ENCODE results near the gene CFAP43. TPM values are rescaled to one million over a fixed set of nuclear protein-coding genes. Genes with fewer than 3 reads are reported as not detected.

Gene CFAP43
- total RNA-seq, 1 donor from 2014 or later = 0.25 TPM

- DNase-seq (ENCODE audit: extremely low spot score in 2 of 2) = no peak
- H3K4me1 ChIP-seq = no peaks in the 10 kb centered on the region
- TF ChIP-seq POLR2AphosphoS5 (IDR thresholded peaks at IDR 0.05; ENCODE audit: insufficient read depth in 1 of 2, low read depth in 1 of 2) = no peak
- TF ChIP-seq, protein P1, sequence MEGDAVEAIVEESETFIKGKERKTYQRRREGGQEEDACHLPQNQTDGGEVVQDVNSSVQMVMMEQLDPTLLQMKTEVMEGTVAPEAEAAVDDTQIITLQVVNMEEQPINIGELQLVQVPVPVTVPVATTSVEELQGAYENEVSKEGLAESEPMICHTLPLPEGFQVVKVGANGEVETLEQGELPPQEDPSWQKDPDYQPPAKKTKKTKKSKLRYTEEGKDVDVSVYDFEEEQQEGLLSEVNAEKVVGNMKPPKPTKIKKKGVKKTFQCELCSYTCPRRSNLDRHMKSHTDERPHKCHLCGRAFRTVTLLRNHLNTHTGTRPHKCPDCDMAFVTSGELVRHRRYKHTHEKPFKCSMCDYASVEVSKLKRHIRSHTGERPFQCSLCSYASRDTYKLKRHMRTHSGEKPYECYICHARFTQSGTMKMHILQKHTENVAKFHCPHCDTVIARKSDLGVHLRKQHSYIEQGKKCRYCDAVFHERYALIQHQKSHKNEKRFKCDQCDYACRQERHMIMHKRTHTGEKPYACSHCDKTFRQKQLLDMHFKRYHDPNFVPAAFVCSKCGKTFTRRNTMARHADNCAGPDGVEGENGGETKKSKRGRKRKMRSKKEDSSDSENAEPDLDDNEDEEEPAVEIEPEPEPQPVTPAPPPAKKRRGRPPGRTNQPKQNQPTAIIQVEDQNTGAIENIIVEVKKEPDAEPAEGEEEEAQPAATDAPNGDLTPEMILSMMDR (IDR thresholded peaks at IDR 0.05) = no peak
- no peak for TF ChIP-seq POLR2A (IDR thresholded peaks at IDR 0.05)
- H3K27ac ChIP-seq = no peak overlapping the region
- intact Hi-C loops (cut with DNase I) = no loop called here
- H3K27me3 ChIP-seq = no peaks in the 10 kb centered on the region
- no peaks in the 10 kb centered on the region for H3K36me3 ChIP-seq
- no peaks in the 10 kb centered on the region for H3K9me3 ChIP-seq
- no peak overlapping the region for H3K4me3 ChIP-seq
Observed at GRCh38 chr10:104113376-104113956, 118.7 kb downstream of the CFAP43 start.

- no peak overlapping the region for H3K27ac ChIP-seq
- no peaks in the 10 kb centered on the region for H3K27me3 ChIP-seq
- DNase-seq (ENCODE audit: extremely low spot score in 2 of 2) = no peak
- peak in 1 of 2 donors; percentile 17 for TF ChIP-seq POLR2AphosphoS5 (IDR thresholded peaks at IDR 0.05; ENCODE audit: insufficient read depth in 1 of 2, low read depth in 1 of 2)
- TF ChIP-seq, protein P1 (IDR thresholded peaks at IDR 0.05) = no peak
- no peak overlapping the region for H3K4me3 ChIP-seq
- intact Hi-C loops (cut with DNase I) = no loop called here
- no peaks in the 10 kb centered on the region for H3K9me3 ChIP-seq
- H3K4me1 ChIP-seq = no peaks in the 10 kb centered on the region
- no peaks in the 10 kb centered on the region for H3K36me3 ChIP-seq
Observed at GRCh38 chr10:104109908-104110662, 122.1 kb downstream of the CFAP43 start.

- no peak for DNase-seq (ENCODE audit: extremely low spot score in 2 of 2)
Observed at GRCh38 chr10:104104926-104105325, 127.2 kb downstream of the CFAP43 start.

GRCh38 chr10:104104418-104104817 lies 127.7 kb downstream of the CFAP43 start:
- no peak overlapping the region for H3K27ac ChIP-seq
- intact Hi-C loops (cut with DNase I) = no loop called here
- TF ChIP-seq POLR2AphosphoS5 (IDR thresholded peaks at IDR 0.05; ENCODE audit: insufficient read depth in 1 of 2, low read depth in 1 of 2) (no peak), POLR2A (IDR thresholded peaks at IDR 0.05) (no peak)
- TF ChIP-seq, protein P1 (IDR thresholded peaks at IDR 0.05) = no peak

More at GRCh38 chr10:104104926-104105325, 127.2 kb downstream of the CFAP43 start:
- no peaks in the 10 kb centered on the region for H3K9me3 ChIP-seq
- intact Hi-C loops (cut with DNase I) = no loop called here
- no peaks in the 10 kb centered on the region for H3K27me3 ChIP-seq
- no peaks in the 10 kb centered on the region for H3K4me1 ChIP-seq
- TF ChIP-seq, protein P1 (IDR thresholded peaks at IDR 0.05) = no peak
- TF ChIP-seq POLR2AphosphoS5 (IDR thresholded peaks at IDR 0.05; ENCODE audit: insufficient read depth in 1 of 2, low read depth in 1 of 2) (no peak), POLR2A (IDR thresholded peaks at IDR 0.05) (no peak)
- H3K27ac ChIP-seq = no peak overlapping the region
- H3K4me3 ChIP-seq = no peak overlapping the region
- H3K36me3 ChIP-seq = no peaks in the 10 kb centered on the region

DNA sequence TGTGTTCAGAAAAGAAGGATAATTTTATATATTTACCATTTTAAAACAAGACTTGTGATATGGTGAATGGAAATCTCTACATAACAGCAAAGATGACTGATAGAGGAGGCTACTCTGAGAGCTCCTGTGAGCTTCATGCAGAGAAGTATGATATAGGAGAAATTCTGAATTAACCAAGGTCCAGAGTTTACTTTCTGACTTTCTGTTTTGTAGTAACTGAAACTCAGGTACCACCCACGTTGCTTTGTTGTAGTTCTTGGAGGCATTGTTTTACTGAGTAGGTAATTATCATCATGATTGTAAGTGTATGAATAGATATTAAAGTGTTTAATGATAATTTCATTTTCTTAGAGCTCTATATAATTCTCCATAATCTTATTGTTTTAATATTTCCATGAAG lies 128.2 kb downstream of the CFAP43 start:
- Histone ChIP-seq H3K4me3 (no peak overlapping the region), H3K27me3 (no peaks in the 10 kb centered on the region), H3K27ac (no peak overlapping the region), H3K9me3 (no peaks in the 10 kb centered on the region), H3K4me1 (no peaks in the 10 kb centered on the region), H3K36me3 (no peaks in the 10 kb centered on the region)
- intact Hi-C loops (cut with DNase I) = no loop called here
- DNase-seq (ENCODE audit: extremely low spot score in 2 of 2) = no peak
- TF ChIP-seq, protein P1 (IDR thresholded peaks at IDR 0.05) = no peak
- TF ChIP-seq POLR2A (IDR thresholded peaks at IDR 0.05) (no peak), POLR2AphosphoS5 (IDR thresholded peaks at IDR 0.05; ENCODE audit: insufficient read depth in 1 of 2, low read depth in 1 of 2) (no peak)

More at GRCh38 chr10:104104418-104104817, 127.7 kb downstream of the CFAP43 start:
- H3K4me1 ChIP-seq = no peaks in the 10 kb centered on the region
- H3K9me3 ChIP-seq = no peaks in the 10 kb centered on the region
- no peak overlapping the region for H3K4me3 ChIP-seq
- no peak for DNase-seq (ENCODE audit: extremely low spot score in 2 of 2)
- H3K36me3 ChIP-seq = no peaks in the 10 kb centered on the region
- no peaks in the 10 kb centered on the region for H3K27me3 ChIP-seq
